ENCODE results near the gene IFT22.
A peak's percentile ranks its signal among the peaks of the same experiment; 100 is the strongest.
"Not testable (repeated sequence)": the region's sequence is repeated elsewhere in the genome, so short reads cannot be mapped to it uniquely, and the experiment has no call there.

Gene IFT22

GRCh38 chr7:101290186-101291037 is 31.2 kb downstream of the IFT22 start:
- H3K4me3 ChIP-seq (ENCODE audit: low read length); H3K36me3 ChIP-seq (ENCODE audit: insufficient read depth, low read depth, low read length); H3K27me3 ChIP-seq (ENCODE audit: insufficient read depth, low read length); H3K9me3 ChIP-seq (ENCODE audit: insufficient read depth, low read depth, low read length): not testable (repeated sequence)
- Histone ChIP-seq H3K9ac (ENCODE audit: low read depth, low read length) (peak overlapping the region; percentile 23; the same call in 1 of the 2 replicates), H3K4me1 (ENCODE audit: insufficient read depth, low read length) (peaks cover 24% of the 10 kb centered on the region; the same call in 1 of the 2 replicates), H3K27ac (ENCODE audit: low read length) (peak overlapping the region; percentile 7)

GRCh38 chr7:101289687-101290086 is 31.9 kb downstream of the IFT22 start:
- H3K9me3 ChIP-seq (ENCODE audit: insufficient read depth, low read depth, low read length); H3K27ac ChIP-seq (ENCODE audit: low read length); H3K27me3 ChIP-seq (ENCODE audit: insufficient read depth, low read length); H3K9ac ChIP-seq (ENCODE audit: low read depth, low read length); H3K4me3 ChIP-seq (ENCODE audit: low read length); H3K36me3 ChIP-seq (ENCODE audit: insufficient read depth, low read depth, low read length): not testable (repeated sequence)
- peaks cover 18% of the 10 kb centered on the region; the same call in 1 of the 2 replicates for H3K4me1 ChIP-seq (ENCODE audit: insufficient read depth, low read length)

GRCh38 chr7:101288439-101288838 is 33.2 kb downstream of the IFT22 start:
- no peaks in the 10 kb centered on the region for H3K9me3 ChIP-seq (ENCODE audit: insufficient read depth, low read depth, low read length)
- no peaks in the 10 kb centered on the region for H3K36me3 ChIP-seq (ENCODE audit: insufficient read depth, low read depth, low read length)
- no peak overlapping the region for H3K27ac ChIP-seq (ENCODE audit: low read length)
- peaks cover 10% of the 10 kb centered on the region; the same call in 1 of the 2 replicates for H3K4me1 ChIP-seq (ENCODE audit: insufficient read depth, low read length)
- no peak overlapping the region for H3K9ac ChIP-seq (ENCODE audit: low read depth, low read length)
- no peaks in the 10 kb centered on the region for H3K27me3 ChIP-seq (ENCODE audit: insufficient read depth, low read length)
- H3K4me3 ChIP-seq (ENCODE audit: low read length), result no peak overlapping the region

GRCh38 chr7:101287032-101287431 is 34.6 kb downstream of the IFT22 start:
- no peaks in the 10 kb centered on the region for H3K27me3 ChIP-seq (ENCODE audit: insufficient read depth, low read length)
- no peak overlapping the region for H3K4me3 ChIP-seq (ENCODE audit: low read length)
- no peak overlapping the region for H3K27ac ChIP-seq (ENCODE audit: low read length)
- no peak overlapping the region for H3K9ac ChIP-seq (ENCODE audit: low read depth, low read length)
- H3K36me3 ChIP-seq (ENCODE audit: insufficient read depth, low read depth, low read length), result no peaks in the 10 kb centered on the region
- no peaks in the 10 kb centered on the region for H3K9me3 ChIP-seq (ENCODE audit: insufficient read depth, low read depth, low read length)
- peaks cover 2% of the 10 kb centered on the region; the same call in 1 of the 2 replicates for H3K4me1 ChIP-seq (ENCODE audit: insufficient read depth, low read length)

GRCh38 chr7:101285880-101286279 is 35.7 kb downstream of the IFT22 start:
- not testable (repeated sequence) for H3K9ac ChIP-seq (ENCODE audit: low read depth, low read length); H3K4me3 ChIP-seq (ENCODE audit: low read length); H3K36me3 ChIP-seq (ENCODE audit: insufficient read depth, low read depth, low read length); H3K9me3 ChIP-seq (ENCODE audit: insufficient read depth, low read depth, low read length); H3K27me3 ChIP-seq (ENCODE audit: insufficient read depth, low read length); H3K27ac ChIP-seq (ENCODE audit: low read length); H3K4me1 ChIP-seq (ENCODE audit: insufficient read depth, low read length)

GRCh38 chr7:101285171-101285570 is 36.4 kb downstream of the IFT22 start:
- Histone ChIP-seq H3K27ac (ENCODE audit: low read length) (no peak overlapping the region), H3K9me3 (ENCODE audit: insufficient read depth, low read depth, low read length) (no peaks in the 10 kb centered on the region), H3K4me3 (ENCODE audit: low read length) (no peak overlapping the region), H3K36me3 (ENCODE audit: insufficient read depth, low read depth, low read length) (no peaks in the 10 kb centered on the region), H3K4me1 (ENCODE audit: insufficient read depth, low read length) (peaks cover 2% of the 10 kb centered on the region; the same call in 1 of the 2 replicates), H3K9ac (ENCODE audit: low read depth, low read length) (no peak overlapping the region), H3K27me3 (ENCODE audit: insufficient read depth, low read length) (no peaks in the 10 kb centered on the region)

- not testable (repeated sequence) for H3K27ac ChIP-seq (ENCODE audit: low read length); H3K27me3 ChIP-seq (ENCODE audit: insufficient read depth, low read length)
Measured at GRCh38 chr7:101280912-101281311, 40.7 kb downstream of the IFT22 start.

GRCh38 chr7:101278461-101279292 is 42.9 kb downstream of the IFT22 start:
- Histone ChIP-seq H3K27ac (ENCODE audit: low read length) (no peak overlapping the region), H3K36me3 (ENCODE audit: insufficient read depth, low read depth, low read length) (no peaks in the 10 kb centered on the region), H3K9me3 (ENCODE audit: insufficient read depth, low read depth, low read length) (no peaks in the 10 kb centered on the region), H3K4me1 (ENCODE audit: insufficient read depth, low read length) (peaks cover 2% of the 10 kb centered on the region; the same call in 1 of the 2 replicates), H3K27me3 (ENCODE audit: insufficient read depth, low read length) (no peaks in the 10 kb centered on the region), H3K9ac (ENCODE audit: low read depth, low read length) (no peak overlapping the region), H3K4me3 (ENCODE audit: low read length) (no peak overlapping the region)

More at GRCh38 chr7:101280912-101281311, 40.7 kb downstream of the IFT22 start:
- H3K36me3 ChIP-seq (ENCODE audit: insufficient read depth, low read depth, low read length); H3K4me3 ChIP-seq (ENCODE audit: low read length); H3K9ac ChIP-seq (ENCODE audit: low read depth, low read length); H3K4me1 ChIP-seq (ENCODE audit: insufficient read depth, low read length); H3K9me3 ChIP-seq (ENCODE audit: insufficient read depth, low read depth, low read length): not testable (repeated sequence)

- Histone ChIP-seq H3K27ac (ENCODE audit: low read length) (no peak overlapping the region), H3K4me3 (ENCODE audit: low read length) (no peak overlapping the region), H3K9me3 (ENCODE audit: insufficient read depth, low read depth, low read length) (no peaks in the 10 kb centered on the region), H3K4me1 (ENCODE audit: insufficient read depth, low read length) (peaks cover 14% of the 10 kb centered on the region; the same call in 1 of the 2 replicates), H3K36me3 (ENCODE audit: insufficient read depth, low read depth, low read length) (no peaks in the 10 kb centered on the region), H3K9ac (ENCODE audit: low read depth, low read length) (no peak overlapping the region), H3K27me3 (ENCODE audit: insufficient read depth, low read length) (no peaks in the 10 kb centered on the region)
Measured at GRCh38 chr7:101277155-101277554, 44.5 kb downstream of the IFT22 start.

GRCh38 chr7:101273206-101273605 is 48.4 kb downstream of the IFT22 start:
- Histone ChIP-seq H3K9ac (ENCODE audit: low read depth, low read length) (no peak overlapping the region), H3K4me3 (ENCODE audit: low read length) (no peak overlapping the region), H3K27me3 (ENCODE audit: insufficient read depth, low read length) (no peaks in the 10 kb centered on the region), H3K9me3 (ENCODE audit: insufficient read depth, low read depth, low read length) (no peaks in the 10 kb centered on the region), H3K36me3 (ENCODE audit: insufficient read depth, low read depth, low read length) (no peaks in the 10 kb centered on the region), H3K27ac (ENCODE audit: low read length) (no peak overlapping the region), H3K4me1 (ENCODE audit: insufficient read depth, low read length) (peaks cover 14% of the 10 kb centered on the region; the same call in 1 of the 2 replicates)

- no peaks in the 10 kb centered on the region for H3K9me3 ChIP-seq (ENCODE audit: insufficient read depth, low read depth, low read length)
- no peak overlapping the region for H3K27ac ChIP-seq (ENCODE audit: low read length)
- H3K27me3 ChIP-seq (ENCODE audit: insufficient read depth, low read length), result no peaks in the 10 kb centered on the region
- no peak overlapping the region for H3K9ac ChIP-seq (ENCODE audit: low read depth, low read length)
- peaks cover 14% of the 10 kb centered on the region; the same call in 1 of the 2 replicates for H3K4me1 ChIP-seq (ENCODE audit: insufficient read depth, low read length)
- H3K36me3 ChIP-seq (ENCODE audit: insufficient read depth, low read depth, low read length), result no peaks in the 10 kb centered on the region
- H3K4me3 ChIP-seq (ENCODE audit: low read length), result no peak overlapping the region
Measured at GRCh38 chr7:101271021-101271420, 50.6 kb downstream of the IFT22 start.
